Calu3 (cell line): ENCODE data around the gene CD93. TPM values are rescaled to one million over a fixed set of nuclear protein-coding genes. Genes with fewer than 3 reads are reported as not detected.

Experiments used
- BruUV-seq: library from RNA; stranded (reverse); fragments of 400-500 nt; replicated peaks from 2 replicates; lab custom pipeline; 2021; lab: Mats Ljungman, UMichigan
- CTCF ChIA-PET: fragments of 300-600 bp; sonication (Branson Sonifier 250); formaldehyde crosslinking; loops from one replicate; lab custom pipeline; 2022; ENCODE audit warnings: antibody characterized with exemption; lab: Charles Lee
- DNase-seq: peaks from one replicate; pipeline ENCODE4 v3.0.0; 2022
- H3K27ac Mint-ChIP-seq: one replicate; pipeline ENCODE4 v1.8.0; 2022; ENCODE audit warnings: mixed read lengths; ENCODE audit not compliant: unreplicated experiment
- H3K27me3 Mint-ChIP-seq: one replicate; pipeline ENCODE4 v1.8.0; 2022; ENCODE audit warnings: mixed read lengths; ENCODE audit not compliant: unreplicated experiment
- H3K36me3 Mint-ChIP-seq: one replicate; pipeline ENCODE4 v1.8.0; 2022; ENCODE audit warnings: mild to moderate bottlenecking, moderate library complexity, mixed read lengths; ENCODE audit not compliant: insufficient read depth, unreplicated experiment
- H3K4me1 Mint-ChIP-seq: one replicate; pipeline ENCODE4 v1.8.0; 2022; ENCODE audit warnings: mild to moderate bottlenecking, low read depth, mixed read lengths; ENCODE audit not compliant: unreplicated experiment
- H3K4me3 Mint-ChIP-seq: one replicate; pipeline ENCODE4 v1.8.0; 2022; ENCODE audit warnings: mild to moderate bottlenecking, low read depth, moderate library complexity, mixed read lengths; ENCODE audit not compliant: unreplicated experiment
- H3K9me3 Mint-ChIP-seq: one replicate; pipeline ENCODE4 v1.8.0; 2022; ENCODE audit warnings: low read depth, mixed read lengths; ENCODE audit not compliant: unreplicated experiment
- CTCF ChIP-seq: fragments of 200-600 bp; IDR thresholded peaks from one replicate; pipeline ENCODE4 v1.8.0; 2022; ENCODE audit warnings: antibody characterized with exemption; ENCODE audit not compliant: unreplicated experiment
- intact Hi-C: fragments of 100-400 bp; cut with micrococcal nuclease; formaldehyde crosslinking; loops from one replicate; pipeline ENCODE4 v1.10.0; 2022; ENCODE audit not compliant: unreplicated experiment
- total RNA-seq: library from RNA; stranded (reverse); gene quantifications from 2 replicates; pipeline ENCODE4 v1.2.3, GENCODE V29; 2022

CD93 gene
- total RNA-seq, 1 experiment from 2014 or later, result not detected

- CTCF ChIA-PET, result no interaction called here
- intact Hi-C loops, result no loop called here
- DNase-seq, result no peak
These were observed 39.0 kb upstream of the CD93 start for GRCh38 chr20:23125159-23125558.

GRCh38 chr20:23123886-23124285 is 37.8 kb upstream of the CD93 start:
- Mint-ChIP-seq H3K27ac (no peak overlapping the region), H3K27me3 (no peaks in the 10 kb centered on the region), H3K9me3 (no peaks in the 10 kb centered on the region), H3K4me3 (no peak overlapping the region), H3K36me3 (peaks cover 4% of the 10 kb centered on the region), H3K4me1 (no peaks in the 10 kb centered on the region)
- CTCF ChIA-PET, result no interaction called here
- TF ChIP-seq CTCF, result no peak
- BruUV-seq, result no TSS peak
- no peak for DNase-seq
- intact Hi-C loops, result no loop called here

More at GRCh38 chr20:23125159-23125558, 39.0 kb upstream of the CD93 start:
- Mint-ChIP-seq H3K4me1 (no peaks in the 10 kb centered on the region), H3K9me3 (no peaks in the 10 kb centered on the region), H3K27ac (no peak overlapping the region), H3K27me3 (no peaks in the 10 kb centered on the region), H3K36me3 (peaks cover 4% of the 10 kb centered on the region), H3K4me3 (no peak overlapping the region)
- BruUV-seq, result no TSS peak
- TF ChIP-seq CTCF, result no peak

GRCh38 chr20:23122796-23123655 is 36.9 kb upstream of the CD93 start:
- DNase-seq, result no peak
- no peaks in the 10 kb centered on the region for H3K4me1 Mint-ChIP-seq
- TF ChIP-seq CTCF, result no peak
- no peaks in the 10 kb centered on the region for H3K27me3 Mint-ChIP-seq
- no peak overlapping the region for H3K27ac Mint-ChIP-seq
- CTCF ChIA-PET, result no interaction called here
- H3K36me3 Mint-ChIP-seq, result peaks cover 4% of the 10 kb centered on the region
- H3K4me3 Mint-ChIP-seq, result no peak overlapping the region
- intact Hi-C loops, result no loop called here
- H3K9me3 Mint-ChIP-seq, result no peaks in the 10 kb centered on the region
- BruUV-seq, result no TSS peak

- BruUV-seq, result no TSS peak
- CTCF ChIA-PET, result no interaction called here
- H3K27ac Mint-ChIP-seq, result no peak overlapping the region
- H3K4me1 Mint-ChIP-seq, result no peaks in the 10 kb centered on the region
- H3K4me3 Mint-ChIP-seq, result no peak overlapping the region
- H3K36me3 Mint-ChIP-seq, result no peaks in the 10 kb centered on the region
- H3K27me3 Mint-ChIP-seq, result no peaks in the 10 kb centered on the region
- intact Hi-C loops, result no loop called here
- H3K9me3 Mint-ChIP-seq, result no peaks in the 10 kb centered on the region
- no peak for DNase-seq
- no peak for TF ChIP-seq CTCF
These were observed 36.2 kb upstream of the CD93 start for GRCh38 chr20:23122321-23122720.
